Mesothelial cell of epicardium (in vitro differentiated cells): ENCODE results near the gene CELSR2. TPM values are rescaled to one million over a fixed set of nuclear protein-coding genes. Genes with fewer than 3 reads are reported as not detected.

Source experiments
- DNase-seq, 2 experiments: peaks; one replicate each; pipeline ENCODE4 v3.0.0; 2021; ENCODE audit warnings: low spot score in 2 of 2; ENCODE audit not compliant: unreplicated experiment in 2 of 2
- H3K27ac Mint-ChIP-seq: 2 replicates; pipeline ENCODE4 v1.8.0; 2021; ENCODE audit warnings: mixed read lengths
- H3K27me3 Mint-ChIP-seq: 2 replicates; pipeline ENCODE4 v1.8.0; 2021; ENCODE audit warnings: low read depth, mixed read lengths
- H3K36me3 Mint-ChIP-seq: 2 replicates; pipeline ENCODE4 v1.8.0; 2021; ENCODE audit warnings: mixed read lengths
- H3K4me1 Mint-ChIP-seq: 2 replicates; pipeline ENCODE4 v1.8.0; 2021; ENCODE audit warnings: mixed read lengths
- H3K4me3 Mint-ChIP-seq: 2 replicates; pipeline ENCODE4 v1.8.0; 2021; ENCODE audit warnings: mild to moderate bottlenecking, moderate library complexity, mixed read lengths
- H3K9me3 Mint-ChIP-seq: 2 replicates; pipeline ENCODE4 v1.8.0; 2021; ENCODE audit warnings: mixed read lengths
- CTCF ChIP-seq: fragments of 200-600 bp; sonication (generic); IDR thresholded peaks from one replicate; pipeline ENCODE4 v1.5.0; 2021; ENCODE audit warnings: antibody characterized with exemption; ENCODE audit not compliant: unreplicated experiment
- total RNA-seq: library from RNA; stranded (reverse); gene quantifications from 3 replicates; pipeline ENCODE4 v1.2.1, GENCODE V29; 2021

The CELSR2 gene
- total RNA-seq, 1 donor from 2014 or later: 27.1 TPM

GRCh38 chr1:109225308-109225707, 24.0 kb upstream of the CELSR2 start:
- H3K4me3 Mint-ChIP-seq: no peak overlapping the region
- no peak overlapping the region for H3K27ac Mint-ChIP-seq
- peaks cover 29% of the 10 kb centered on the region for H3K36me3 Mint-ChIP-seq
- no peak for DNase-seq
- H3K27me3 Mint-ChIP-seq: no peaks in the 10 kb centered on the region
- no peak for TF ChIP-seq CTCF
- no peaks in the 10 kb centered on the region for H3K9me3 Mint-ChIP-seq
- H3K4me1 Mint-ChIP-seq: no peaks in the 10 kb centered on the region

- Mint-ChIP-seq H3K4me3 (no peak overlapping the region), H3K9me3 (no peaks in the 10 kb centered on the region), H3K27me3 (no peaks in the 10 kb centered on the region), H3K4me1 (no peaks in the 10 kb centered on the region), H3K36me3 (peaks cover 29% of the 10 kb centered on the region), H3K27ac (no peak overlapping the region)
- TF ChIP-seq CTCF: no peak
- no peak for DNase-seq
Observed at GRCh38 chr1:109225711-109226445, 23.5 kb upstream of the CELSR2 start.

GRCh38 chr1:109228167-109228566, 21.2 kb upstream of the CELSR2 start:
- Mint-ChIP-seq H3K4me1 (no peaks in the 10 kb centered on the region), H3K27ac (no peak overlapping the region), H3K9me3 (no peaks in the 10 kb centered on the region), H3K4me3 (no peak overlapping the region), H3K27me3 (no peaks in the 10 kb centered on the region), H3K36me3 (peaks cover 32% of the 10 kb centered on the region)
- no peak for DNase-seq
- no peak for TF ChIP-seq CTCF

- Mint-ChIP-seq H3K36me3 (peaks cover 32% of the 10 kb centered on the region), H3K27ac (no peak overlapping the region), H3K4me1 (no peaks in the 10 kb centered on the region), H3K4me3 (no peak overlapping the region), H3K9me3 (no peaks in the 10 kb centered on the region), H3K27me3 (no peaks in the 10 kb centered on the region)
- no peak for TF ChIP-seq CTCF
- DNase-seq: no peak
Observed at GRCh38 chr1:109229531-109230127, 19.7 kb upstream of the CELSR2 start.

- no peak for DNase-seq
- no peaks in the 10 kb centered on the region for H3K4me1 Mint-ChIP-seq
- H3K4me3 Mint-ChIP-seq: no peak overlapping the region
- no peaks in the 10 kb centered on the region for H3K27me3 Mint-ChIP-seq
- peaks cover 43% of the 10 kb centered on the region for H3K36me3 Mint-ChIP-seq
- TF ChIP-seq CTCF: no peak
- no peaks in the 10 kb centered on the region for H3K9me3 Mint-ChIP-seq
- no peak overlapping the region for H3K27ac Mint-ChIP-seq
Observed at GRCh38 chr1:109231066-109231465, 18.3 kb upstream of the CELSR2 start.
